GM23338 (cell line): ENCODE measurements around the gene PRSS2.

Source experiments
- EZH2 ChIP-seq: fragments of 200-600 bp; sonication (generic); IDR thresholded peaks from one replicate; pipeline ENCODE4 v1.8.0; 2017; ENCODE audit warnings: antibody characterized with exemption, mild to moderate bottlenecking, low read depth; ENCODE audit not compliant: unreplicated experiment
- EZH2phosphoT487 ChIP-seq: fragments of 200-600 bp; sonication (generic); IDR thresholded peaks from one replicate; pipeline ENCODE4 v1.8.1; 2018; ENCODE audit warnings: antibody characterized with exemption; ENCODE audit not compliant: unreplicated experiment
- JUNB ChIP-seq: IDR thresholded peaks from one replicate; pipeline ENCODE4 v1.6.1; 2016; ENCODE audit warnings: antibody characterized with exemption; ENCODE audit not compliant: unreplicated experiment
- NANOG ChIP-seq: IDR thresholded peaks from 2 replicates; pipeline ENCODE4 v1.6.1; 2016; ENCODE audit warnings: antibody characterized with exemption, borderline replicate concordance
- POLR2AphosphoS5 ChIP-seq: IDR thresholded peaks from 2 replicates; pipeline ENCODE4 v1.6.1; 2016; ENCODE audit warnings: antibody characterized with exemption, low read depth
- ZNF114 ChIP-seq: fragments of 250-450 bp; sonication (Bioruptor Pico); IDR thresholded peaks from 2 replicates; pipeline ENCODE4 v1.5.0; 2020; ENCODE audit warnings: mild to moderate bottlenecking, moderate library complexity
- ZNF331 ChIP-seq: fragments of 250-450 bp; sonication (Bioruptor Pico); IDR thresholded peaks from 2 replicates; pipeline ENCODE4 v1.5.0; 2020; ENCODE audit warnings: low read depth, mild to moderate bottlenecking, moderate library complexity
- TF ChIP-seq, protein P1 (sequence below), 2 experiments: fragments of 200-600 bp in 1 of 2; sonication (generic) in 1 of 2; conservative IDR thresholded peaks; 2 replicates each; pipeline versions ENCODE4 v1.5.1 to v1.6.1; 2016 to 2017; ENCODE audit warnings: antibody characterized with exemption in 2 of 2, low read depth in 2 of 2, mild to moderate bottlenecking in 2 of 2, moderate library complexity in 1 of 2
- TF ChIP-seq, protein P2 (sequence below): IDR thresholded peaks from one replicate; pipeline ENCODE4 v1.6.1; 2018; ENCODE audit warnings: antibody characterized with exemption; ENCODE audit not compliant: unreplicated experiment

DNA sequence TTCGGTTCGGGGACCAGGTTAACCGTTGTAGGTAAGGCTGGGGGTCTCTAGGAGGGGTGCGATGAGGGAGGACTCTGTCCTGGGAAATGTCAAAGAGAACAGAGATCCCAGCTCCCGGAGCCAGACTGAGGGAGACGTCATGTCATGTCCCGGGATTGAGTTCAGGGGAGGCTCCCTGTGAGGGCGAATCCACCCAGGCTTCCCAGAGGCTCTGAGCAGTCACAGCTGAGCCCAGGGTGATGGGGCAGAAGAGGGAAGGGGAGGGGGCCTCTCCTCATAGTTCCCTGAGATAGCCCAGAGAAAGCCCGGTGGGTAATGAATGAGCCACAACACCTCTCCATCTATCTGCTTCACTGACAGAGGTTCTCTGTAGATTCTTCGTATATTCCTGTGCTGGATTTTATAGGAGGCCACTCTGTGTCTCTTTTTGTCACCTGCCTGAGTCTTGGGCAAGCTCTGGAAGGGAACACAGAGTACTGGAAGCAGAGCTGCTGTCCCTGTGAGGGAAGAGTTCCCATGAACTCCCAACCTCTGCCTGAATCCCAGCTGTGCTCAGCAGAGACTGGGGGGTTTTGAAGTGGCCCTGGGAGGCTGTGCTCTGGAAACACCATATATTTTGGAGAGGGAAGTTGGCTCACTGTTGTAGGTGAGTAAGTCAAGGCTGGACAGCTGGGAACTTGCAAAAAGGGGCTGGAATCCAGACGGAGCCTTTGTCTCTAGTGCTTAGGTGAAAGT is 16.4 kb downstream of the PRSS2 start:
- TF ChIP-seq EZH2 (no peak), POLR2AphosphoS5 (no peak), ZNF331 (CRISPR knock-in tag) (no peak), JUNB (no peak), NANOG (no peak), ZNF114 (CRISPR knock-in tag) (no peak), EZH2phosphoT487 (no peak)
- TF ChIP-seq, protein P1, sequence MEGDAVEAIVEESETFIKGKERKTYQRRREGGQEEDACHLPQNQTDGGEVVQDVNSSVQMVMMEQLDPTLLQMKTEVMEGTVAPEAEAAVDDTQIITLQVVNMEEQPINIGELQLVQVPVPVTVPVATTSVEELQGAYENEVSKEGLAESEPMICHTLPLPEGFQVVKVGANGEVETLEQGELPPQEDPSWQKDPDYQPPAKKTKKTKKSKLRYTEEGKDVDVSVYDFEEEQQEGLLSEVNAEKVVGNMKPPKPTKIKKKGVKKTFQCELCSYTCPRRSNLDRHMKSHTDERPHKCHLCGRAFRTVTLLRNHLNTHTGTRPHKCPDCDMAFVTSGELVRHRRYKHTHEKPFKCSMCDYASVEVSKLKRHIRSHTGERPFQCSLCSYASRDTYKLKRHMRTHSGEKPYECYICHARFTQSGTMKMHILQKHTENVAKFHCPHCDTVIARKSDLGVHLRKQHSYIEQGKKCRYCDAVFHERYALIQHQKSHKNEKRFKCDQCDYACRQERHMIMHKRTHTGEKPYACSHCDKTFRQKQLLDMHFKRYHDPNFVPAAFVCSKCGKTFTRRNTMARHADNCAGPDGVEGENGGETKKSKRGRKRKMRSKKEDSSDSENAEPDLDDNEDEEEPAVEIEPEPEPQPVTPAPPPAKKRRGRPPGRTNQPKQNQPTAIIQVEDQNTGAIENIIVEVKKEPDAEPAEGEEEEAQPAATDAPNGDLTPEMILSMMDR (conservative IDR thresholded peaks at IDR 0.05; ENCODE audit: low read depth in 2 of 2): no peak
- TF ChIP-seq, protein P2, sequence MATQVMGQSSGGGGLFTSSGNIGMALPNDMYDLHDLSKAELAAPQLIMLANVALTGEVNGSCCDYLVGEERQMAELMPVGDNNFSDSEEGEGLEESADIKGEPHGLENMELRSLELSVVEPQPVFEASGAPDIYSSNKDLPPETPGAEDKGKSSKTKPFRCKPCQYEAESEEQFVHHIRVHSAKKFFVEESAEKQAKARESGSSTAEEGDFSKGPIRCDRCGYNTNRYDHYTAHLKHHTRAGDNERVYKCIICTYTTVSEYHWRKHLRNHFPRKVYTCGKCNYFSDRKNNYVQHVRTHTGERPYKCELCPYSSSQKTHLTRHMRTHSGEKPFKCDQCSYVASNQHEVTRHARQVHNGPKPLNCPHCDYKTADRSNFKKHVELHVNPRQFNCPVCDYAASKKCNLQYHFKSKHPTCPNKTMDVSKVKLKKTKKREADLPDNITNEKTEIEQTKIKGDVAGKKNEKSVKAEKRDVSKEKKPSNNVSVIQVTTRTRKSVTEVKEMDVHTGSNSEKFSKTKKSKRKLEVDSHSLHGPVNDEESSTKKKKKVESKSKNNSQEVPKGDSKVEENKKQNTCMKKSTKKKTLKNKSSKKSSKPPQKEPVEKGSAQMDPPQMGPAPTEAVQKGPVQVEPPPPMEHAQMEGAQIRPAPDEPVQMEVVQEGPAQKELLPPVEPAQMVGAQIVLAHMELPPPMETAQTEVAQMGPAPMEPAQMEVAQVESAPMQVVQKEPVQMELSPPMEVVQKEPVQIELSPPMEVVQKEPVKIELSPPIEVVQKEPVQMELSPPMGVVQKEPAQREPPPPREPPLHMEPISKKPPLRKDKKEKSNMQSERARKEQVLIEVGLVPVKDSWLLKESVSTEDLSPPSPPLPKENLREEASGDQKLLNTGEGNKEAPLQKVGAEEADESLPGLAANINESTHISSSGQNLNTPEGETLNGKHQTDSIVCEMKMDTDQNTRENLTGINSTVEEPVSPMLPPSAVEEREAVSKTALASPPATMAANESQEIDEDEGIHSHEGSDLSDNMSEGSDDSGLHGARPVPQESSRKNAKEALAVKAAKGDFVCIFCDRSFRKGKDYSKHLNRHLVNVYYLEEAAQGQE: no peak
